Natural killer cell treated with Interleukin-12 subunit alpha and Interleukin-12 subunit beta and Interleukin-15 and Interleukin-18, amount 100 ng/mL, for 72 hours (primary cell): ENCODE results near the gene LDB2. TPM values are rescaled to one million over a fixed set of nuclear protein-coding genes. Genes with fewer than 3 reads are reported as not detected.

Source experiments
- ATAC-seq, 2 donors: fragments of 150-1000 bp; cut with Tn5 transposase in 1 of 2; sonication (Bioruptor Pico), chemical (Tn5 transposase) in 1 of 2; 2 replicates each; pipeline ENCODE4 v1.10.0; 2021
- DNase-seq: peaks from one replicate; pipeline ENCODE4 v3.0.0; 2022; ENCODE audit warnings: low spot score
- H3K27ac Mint-ChIP-seq, 2 donors: 1 replicate in 1 of 2; 2 replicates in 1 of 2; pipeline ENCODE4 v1.8.0; 2022; ENCODE audit warnings: mixed read lengths in 2 of 2, mild to moderate bottlenecking in 1 of 2, moderate library complexity in 1 of 2
- H3K27me3 Mint-ChIP-seq, 2 donors: 1 replicate in 1 of 2; 2 replicates in 1 of 2; pipeline ENCODE4 v1.8.0; 2022; ENCODE audit warnings: mixed read lengths in 2 of 2
- H3K36me3 Mint-ChIP-seq: one replicate; pipeline ENCODE4 v1.8.0; 2022; ENCODE audit warnings: mixed read lengths
- H3K4me1 Mint-ChIP-seq, 2 donors: 1 replicate in 1 of 2; 2 replicates in 1 of 2; pipeline ENCODE4 v1.8.0; 2022; ENCODE audit warnings: low read depth in 2 of 2, mixed read lengths in 2 of 2, mild to moderate bottlenecking in 1 of 2
- H3K4me3 Mint-ChIP-seq: one replicate; pipeline ENCODE4 v1.8.0; 2022; ENCODE audit warnings: mixed read lengths
- H3K9me3 Mint-ChIP-seq: 2 replicates; pipeline ENCODE4 v1.8.0; 2022; ENCODE audit warnings: mixed read lengths
- total RNA-seq, 2 donors: library from RNA; stranded (reverse); gene quantifications; one replicate each; pipeline ENCODE4 v1.2.3, GENCODE V29; 2022

The LDB2 gene
- total RNA-seq, 2 donors from 2014 or later: 0.64 to 1.4 TPM

DNA sequence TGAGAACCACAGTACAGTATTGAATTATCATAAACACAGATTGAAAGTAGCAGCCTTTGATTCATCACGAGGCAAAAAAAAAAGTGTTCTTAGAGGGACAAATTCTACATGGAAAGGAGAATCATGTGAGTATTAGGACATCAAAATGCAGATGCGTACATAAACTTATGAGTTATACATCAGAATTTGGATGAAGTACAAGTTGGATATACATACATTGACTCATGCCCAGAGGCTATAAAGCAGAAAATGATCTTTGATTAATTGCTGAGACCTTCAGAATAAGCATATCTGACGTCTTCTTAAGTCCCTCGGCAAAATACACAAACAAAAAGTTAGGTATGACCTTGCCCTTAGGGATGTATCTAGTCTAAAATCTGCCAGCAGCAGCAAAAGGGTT lies 206.4 kb downstream of the LDB2 start:
- Mint-ChIP-seq H3K27me3 (no peaks in the 10 kb centered on the region), H3K27ac (no peak overlapping the region), H3K9me3 (no peaks in the 10 kb centered on the region), H3K36me3 (no peaks in the 10 kb centered on the region), H3K4me1 (no peaks in the 10 kb centered on the region), H3K4me3 (no peak overlapping the region)
- DNase-seq: no peak
- no peak for ATAC-seq

DNA sequence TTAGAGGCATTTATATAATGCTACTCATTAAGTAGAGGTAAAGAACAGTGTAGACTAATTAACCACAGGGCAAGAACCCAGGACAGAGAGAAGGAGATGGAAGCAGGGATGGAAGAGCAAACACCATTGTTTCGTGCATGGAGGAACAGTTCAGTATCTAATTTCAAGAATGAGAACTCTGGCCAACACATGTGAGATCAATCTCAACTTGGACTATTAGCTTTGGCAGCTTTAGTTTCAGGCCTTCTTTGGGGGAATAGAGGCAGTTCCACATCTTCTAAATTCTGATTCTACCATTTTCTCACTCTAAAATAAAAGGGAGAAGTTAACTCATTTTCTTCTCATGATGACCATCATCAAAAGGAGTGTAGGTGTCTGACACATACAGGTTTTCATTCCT lies 207.0 kb downstream of the LDB2 start:
- H3K36me3 Mint-ChIP-seq: no peaks in the 10 kb centered on the region
- ATAC-seq: no peak

DNA sequence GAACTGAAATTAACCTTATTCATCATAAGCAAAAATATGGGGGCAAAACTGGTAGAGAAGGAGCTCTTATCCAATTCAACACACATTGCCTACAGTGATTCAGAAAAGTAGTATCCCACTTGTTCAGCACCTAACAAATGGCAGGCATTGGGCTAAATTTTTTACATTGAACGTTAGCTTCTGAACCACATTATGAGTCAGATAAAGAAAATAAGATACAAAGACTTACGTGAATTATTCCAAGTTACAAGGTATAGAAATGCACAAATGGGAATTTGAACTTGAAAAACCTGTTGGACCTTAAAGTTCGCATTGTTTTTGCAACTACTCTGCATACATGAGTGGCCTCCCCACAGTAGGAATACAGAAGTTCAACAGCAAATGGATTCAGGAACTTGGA lies 210.6 kb downstream of the LDB2 start:
- Mint-ChIP-seq H3K4me3 (no peak overlapping the region), H3K9me3 (no peaks in the 10 kb centered on the region), H3K36me3 (no peaks in the 10 kb centered on the region), H3K27me3 (no peaks in the 10 kb centered on the region), H3K27ac (no peak overlapping the region), H3K4me1 (no peaks in the 10 kb centered on the region)
- ATAC-seq (no peak), DNase-seq (no peak)

More for the DNA sequence above, 207.0 kb downstream of the LDB2 start:
- H3K9me3 Mint-ChIP-seq: no peaks in the 10 kb centered on the region
- H3K27ac Mint-ChIP-seq: no peak overlapping the region
- H3K4me3 Mint-ChIP-seq: no peak overlapping the region
- H3K4me1 Mint-ChIP-seq: no peaks in the 10 kb centered on the region
- no peak for DNase-seq
- no peaks in the 10 kb centered on the region for H3K27me3 Mint-ChIP-seq

DNA sequence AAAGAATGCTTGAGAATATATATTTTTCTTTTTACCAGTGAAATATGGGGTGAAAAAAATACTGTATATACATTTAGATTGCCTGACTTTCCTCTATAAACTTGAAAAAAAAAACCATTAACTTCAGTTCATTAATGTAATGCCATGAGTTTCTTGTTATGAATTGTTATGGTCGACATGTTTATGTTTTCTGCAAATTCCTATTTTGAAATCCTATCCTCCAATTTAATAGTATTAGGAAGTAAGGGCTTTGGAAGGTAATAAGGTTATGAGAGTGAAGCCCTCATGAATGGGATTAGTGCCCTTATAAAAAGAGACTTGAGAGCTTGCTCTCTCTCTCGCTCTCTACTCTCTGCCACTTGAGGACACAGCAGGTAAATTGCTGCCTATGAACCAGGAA lies 211.4 kb downstream of the LDB2 start:
- Mint-ChIP-seq H3K4me1 (no peaks in the 10 kb centered on the region), H3K27ac (no peak overlapping the region), H3K9me3 (no peaks in the 10 kb centered on the region), H3K4me3 (no peak overlapping the region), H3K27me3 (no peaks in the 10 kb centered on the region), H3K36me3 (no peaks in the 10 kb centered on the region)
- ATAC-seq: no peak
- no peak for DNase-seq

DNA sequence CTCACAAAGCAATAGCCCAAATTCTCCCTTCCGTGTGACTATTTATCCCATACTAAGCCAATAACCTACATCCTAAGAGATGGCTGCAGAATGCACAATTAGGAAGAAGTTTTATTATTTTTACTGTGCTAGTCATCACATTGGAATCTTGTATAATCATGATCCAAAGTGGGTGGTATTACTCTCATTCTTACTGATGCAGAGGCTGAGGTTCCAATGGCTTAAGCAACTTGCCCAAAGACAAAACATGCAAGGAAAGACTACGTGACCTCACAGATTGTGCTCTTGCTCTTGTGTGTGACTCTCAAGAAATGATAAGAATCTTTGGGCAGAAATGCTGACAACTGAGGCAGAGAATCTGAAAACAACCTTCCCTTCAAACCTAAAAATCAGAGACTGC lies 212.2 kb downstream of the LDB2 start:
- H3K9me3 Mint-ChIP-seq: no peaks in the 10 kb centered on the region
- H3K4me1 Mint-ChIP-seq: no peaks in the 10 kb centered on the region
- no peaks in the 10 kb centered on the region for H3K36me3 Mint-ChIP-seq
- DNase-seq (no peak), ATAC-seq (no peak)
- no peak overlapping the region for H3K27ac Mint-ChIP-seq
- no peak overlapping the region for H3K4me3 Mint-ChIP-seq
- H3K27me3 Mint-ChIP-seq: no peaks in the 10 kb centered on the region

DNA sequence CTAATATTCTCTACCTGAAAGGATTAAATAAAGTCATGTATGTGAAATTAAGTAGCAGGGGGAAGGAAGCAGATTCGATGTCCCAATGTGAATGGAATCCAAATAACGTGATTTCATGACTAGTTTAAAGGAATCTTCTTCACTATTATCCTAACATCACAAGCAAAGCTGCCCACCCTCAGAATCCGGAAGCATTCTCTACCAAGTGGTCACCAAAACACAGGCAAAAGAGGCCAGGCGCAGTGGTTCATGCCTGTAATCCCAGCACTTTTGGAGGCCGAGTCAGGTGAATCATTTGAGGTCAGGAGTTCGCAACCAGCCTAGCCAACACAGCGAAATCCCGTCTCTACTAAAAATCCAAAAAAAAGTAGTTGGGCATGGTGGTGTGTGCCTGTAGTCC lies 212.9 kb downstream of the LDB2 start:
- no peak overlapping the region for H3K4me3 Mint-ChIP-seq
- ATAC-seq: no peak
- H3K27ac Mint-ChIP-seq: no peak overlapping the region
- H3K4me1 Mint-ChIP-seq: no peaks in the 10 kb centered on the region
- H3K9me3 Mint-ChIP-seq: no peaks in the 10 kb centered on the region
- no peak for DNase-seq
- no peaks in the 10 kb centered on the region for H3K27me3 Mint-ChIP-seq
- H3K36me3 Mint-ChIP-seq: no peaks in the 10 kb centered on the region

DNA sequence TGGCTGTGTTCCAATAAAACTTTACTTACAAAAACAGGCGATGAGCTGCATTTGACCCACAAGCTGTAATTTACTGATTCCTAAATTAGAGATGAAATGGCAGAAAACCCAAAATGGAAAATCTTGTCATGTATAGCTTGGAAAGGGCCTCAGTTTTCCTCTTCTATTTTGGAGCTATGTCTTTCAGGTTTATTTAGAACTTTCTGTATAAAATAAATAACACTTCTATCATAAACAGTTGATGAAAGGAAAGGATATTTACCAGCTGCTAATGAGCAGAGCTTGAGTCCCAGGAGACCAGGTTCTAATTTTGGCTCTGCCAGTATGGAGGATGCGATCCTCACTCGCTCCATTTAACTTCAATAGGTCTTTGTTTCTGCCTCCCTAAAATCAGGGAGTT lies 213.5 kb downstream of the LDB2 start:
- Mint-ChIP-seq H3K36me3 (no peaks in the 10 kb centered on the region), H3K4me3 (no peak overlapping the region), H3K9me3 (no peaks in the 10 kb centered on the region), H3K27ac (no peak overlapping the region), H3K4me1 (no peaks in the 10 kb centered on the region), H3K27me3 (no peaks in the 10 kb centered on the region)
- ATAC-seq (no peak), DNase-seq (no peak)

DNA sequence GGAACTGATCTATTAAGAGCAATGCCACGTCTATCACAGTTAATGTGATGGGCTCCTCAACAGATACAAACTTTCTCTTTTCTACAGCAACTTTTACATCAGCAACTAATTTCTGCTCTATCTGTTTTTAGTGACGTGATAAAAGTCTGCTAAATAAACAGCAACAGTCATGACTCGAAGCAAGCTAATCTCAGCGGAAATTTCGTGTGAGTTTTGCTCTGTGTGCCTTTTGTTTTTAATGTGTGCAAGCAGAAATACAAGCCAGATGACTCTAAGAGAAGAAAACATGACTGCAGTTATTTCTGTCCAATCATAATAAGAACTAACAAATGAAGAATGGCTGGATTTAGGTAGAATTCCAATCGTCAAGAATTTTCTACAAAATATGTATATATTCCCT lies 214.3 kb downstream of the LDB2 start:
- Mint-ChIP-seq H3K4me3 (no peak overlapping the region), H3K9me3 (no peaks in the 10 kb centered on the region), H3K4me1 (no peaks in the 10 kb centered on the region), H3K27ac (no peak overlapping the region), H3K36me3 (no peaks in the 10 kb centered on the region), H3K27me3 (no peaks in the 10 kb centered on the region)
- DNase-seq (no peak), ATAC-seq (no peak)

DNA sequence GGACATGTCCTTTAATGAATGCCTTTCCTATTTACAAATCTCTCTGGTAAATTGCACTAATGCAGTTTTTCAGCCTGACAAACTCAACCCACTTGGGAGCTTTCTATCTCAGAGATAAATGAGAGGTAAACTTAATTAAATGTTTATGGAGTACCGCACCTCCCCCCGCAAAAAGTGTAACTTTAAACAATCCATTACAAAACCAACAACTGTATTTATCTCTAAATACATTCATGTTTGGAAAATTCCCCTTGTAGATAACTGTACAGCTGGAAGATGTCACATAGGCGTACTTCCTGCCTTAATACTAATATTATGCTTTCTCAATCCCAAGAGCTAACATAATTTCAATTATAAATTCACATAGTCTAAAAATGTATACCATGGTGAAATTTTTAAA lies 215.5 kb downstream of the LDB2 start:
- Mint-ChIP-seq H3K4me1 (no peaks in the 10 kb centered on the region), H3K27ac (no peak overlapping the region), H3K4me3 (no peak overlapping the region), H3K9me3 (no peaks in the 10 kb centered on the region), H3K27me3 (no peaks in the 10 kb centered on the region), H3K36me3 (no peaks in the 10 kb centered on the region)
- DNase-seq (no peak), ATAC-seq (no peak)

DNA sequence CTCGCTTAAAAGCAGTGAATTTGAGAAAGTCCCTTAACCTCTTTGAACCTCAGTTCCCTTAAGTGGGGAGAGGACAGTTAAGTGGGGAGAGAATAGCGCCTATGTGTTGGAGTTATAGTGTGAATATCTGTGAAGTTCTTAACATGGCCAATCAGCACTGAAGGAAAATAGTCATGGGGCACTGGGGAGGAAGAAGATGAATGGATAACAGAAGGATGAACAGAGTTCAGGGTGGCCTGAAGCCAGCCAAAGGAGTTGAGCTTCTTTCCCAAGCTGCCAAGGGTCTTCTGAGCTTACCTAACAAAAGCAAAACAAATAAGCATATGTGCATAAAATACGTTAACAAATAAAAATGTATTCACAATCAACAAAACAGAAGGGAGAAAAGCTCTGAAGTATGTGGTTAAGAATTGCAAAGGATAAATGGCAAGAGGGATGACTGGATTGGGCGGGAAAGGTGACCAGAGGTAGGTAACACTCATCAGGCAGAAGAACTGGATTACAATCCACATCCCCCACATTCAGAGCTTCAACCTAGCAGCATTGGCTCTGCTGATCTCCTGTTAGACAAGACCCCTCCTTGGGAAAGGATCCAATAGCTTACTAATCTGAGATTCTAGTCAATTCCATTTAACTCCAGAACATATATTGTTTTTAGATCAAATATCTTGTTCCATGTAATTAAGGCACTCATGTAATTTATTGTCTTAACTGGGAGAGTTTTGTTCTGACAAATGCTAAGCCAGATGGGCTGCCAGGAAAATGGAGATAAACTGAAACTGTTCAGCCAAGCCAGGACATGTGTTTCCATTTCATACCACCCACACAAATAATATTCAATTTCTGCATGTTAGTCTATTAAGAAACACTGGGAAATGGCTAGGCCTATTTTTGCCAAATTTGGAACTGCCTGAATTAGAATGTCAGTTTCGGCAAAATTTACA lies 221.2 kb downstream of the LDB2 start:
- Mint-ChIP-seq H3K4me1 (no peaks in the 10 kb centered on the region), H3K27me3 (no peaks in the 10 kb centered on the region), H3K27ac (no peak overlapping the region), H3K9me3 (no peaks in the 10 kb centered on the region), H3K36me3 (no peaks in the 10 kb centered on the region), H3K4me3 (no peak overlapping the region)
- DNase-seq: no peak
- no peak for ATAC-seq

DNA sequence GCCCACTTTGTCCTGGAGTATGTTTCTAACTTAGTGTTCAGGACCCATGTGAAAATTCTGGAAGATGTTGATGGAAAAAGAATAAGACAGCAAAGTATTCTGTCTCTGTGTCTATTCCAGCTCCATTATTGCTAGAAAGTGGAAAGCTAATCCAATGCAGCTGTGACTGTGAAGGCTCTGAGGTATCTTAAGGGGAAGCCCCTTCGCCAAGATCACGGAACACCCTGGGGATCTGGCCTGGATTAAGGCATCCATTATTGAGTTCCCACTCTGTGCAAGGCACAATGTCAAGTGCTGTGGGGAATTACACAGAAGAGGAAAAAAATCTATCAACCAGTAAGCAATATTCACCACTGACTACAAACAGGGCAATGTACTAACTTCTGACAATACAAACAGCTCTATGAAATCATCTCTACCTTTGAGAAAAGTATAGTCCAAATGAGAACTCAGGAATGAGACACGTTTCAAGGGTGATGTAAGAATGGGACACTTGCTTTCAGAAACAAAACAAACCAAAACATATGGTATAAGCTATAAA lies 222.1 kb downstream of the LDB2 start:
- H3K27me3 Mint-ChIP-seq: no peaks in the 10 kb centered on the region
- no peaks in the 10 kb centered on the region for H3K4me1 Mint-ChIP-seq
- H3K36me3 Mint-ChIP-seq: no peaks in the 10 kb centered on the region
- ATAC-seq (no peak), DNase-seq (no peak)
- no peak overlapping the region for H3K27ac Mint-ChIP-seq
- H3K9me3 Mint-ChIP-seq: no peaks in the 10 kb centered on the region
- no peak overlapping the region for H3K4me3 Mint-ChIP-seq

DNA sequence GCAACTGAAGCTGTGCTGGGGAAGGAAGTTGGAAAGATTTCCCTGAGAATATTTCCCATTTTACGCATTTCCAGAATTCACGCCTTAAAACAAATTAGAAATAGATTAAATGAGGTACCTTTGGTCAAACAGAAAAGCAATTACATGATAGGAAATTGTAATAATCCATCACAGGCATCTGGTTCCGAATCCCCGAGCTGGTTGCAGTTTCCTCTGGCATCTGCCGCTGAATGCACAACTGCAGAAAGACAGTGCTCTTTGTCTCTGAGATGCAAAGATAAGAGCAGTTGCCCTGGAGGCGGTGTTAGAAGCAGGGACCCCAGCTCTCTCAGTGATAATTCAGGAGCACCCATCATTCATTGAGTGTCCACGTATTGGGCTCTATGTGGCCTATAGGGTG lies 224.4 kb downstream of the LDB2 start:
- ATAC-seq: no peak
- no peak overlapping the region for H3K4me3 Mint-ChIP-seq
- no peaks in the 10 kb centered on the region for H3K9me3 Mint-ChIP-seq
- no peaks in the 10 kb centered on the region for H3K4me1 Mint-ChIP-seq
- no peak for DNase-seq
- no peaks in the 10 kb centered on the region for H3K36me3 Mint-ChIP-seq
- H3K27ac Mint-ChIP-seq: no peak overlapping the region
- no peaks in the 10 kb centered on the region for H3K27me3 Mint-ChIP-seq

DNA sequence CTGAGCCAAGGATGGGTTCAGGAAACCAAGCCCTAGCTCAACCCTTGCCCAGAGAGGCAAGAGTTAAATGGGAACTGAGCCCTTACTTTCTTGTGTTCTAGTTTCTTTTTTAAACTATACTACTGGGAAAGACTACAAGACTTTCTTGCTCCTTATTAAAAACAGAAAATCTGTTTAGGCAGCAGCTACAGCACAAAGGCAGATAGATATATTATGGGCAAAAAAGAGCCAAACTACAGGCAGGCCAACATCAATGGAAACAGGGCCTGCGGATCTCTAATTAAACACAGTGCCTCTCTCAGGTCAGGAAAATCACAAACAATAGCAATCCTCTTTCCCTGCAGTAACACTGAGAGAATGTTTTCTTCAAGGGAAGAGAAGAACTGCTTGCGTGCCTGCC lies 226.0 kb downstream of the LDB2 start:
- no peak overlapping the region for H3K27ac Mint-ChIP-seq
- H3K4me3 Mint-ChIP-seq: no peak overlapping the region
- no peaks in the 10 kb centered on the region for H3K36me3 Mint-ChIP-seq
- DNase-seq (no peak), ATAC-seq (no peak)
- no peaks in the 10 kb centered on the region for H3K4me1 Mint-ChIP-seq
- no peaks in the 10 kb centered on the region for H3K9me3 Mint-ChIP-seq
- no peaks in the 10 kb centered on the region for H3K27me3 Mint-ChIP-seq

DNA sequence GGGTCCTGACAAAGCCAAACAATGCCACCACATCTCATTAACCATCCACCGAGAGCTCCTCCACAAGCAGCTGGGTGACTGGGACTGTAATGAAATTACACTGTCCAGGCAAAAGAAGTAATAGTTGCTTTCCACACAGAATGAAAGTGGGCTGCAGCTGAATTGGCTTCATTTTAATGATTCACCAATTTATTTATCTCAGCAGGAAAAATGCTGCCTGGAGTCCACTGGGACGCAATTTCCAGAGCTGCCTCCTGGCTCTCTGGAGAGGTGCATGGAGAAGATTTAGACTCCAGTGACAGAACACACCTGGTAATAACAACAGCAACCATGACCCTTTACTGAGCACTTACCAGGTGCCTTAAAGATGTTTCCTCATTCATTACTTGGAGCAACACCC lies 226.7 kb downstream of the LDB2 start:
- DNase-seq (no peak), ATAC-seq (no peak)
- Mint-ChIP-seq H3K4me1 (no peaks in the 10 kb centered on the region), H3K27me3 (no peaks in the 10 kb centered on the region), H3K4me3 (no peak overlapping the region), H3K36me3 (no peaks in the 10 kb centered on the region), H3K9me3 (no peaks in the 10 kb centered on the region), H3K27ac (no peak overlapping the region)

DNA sequence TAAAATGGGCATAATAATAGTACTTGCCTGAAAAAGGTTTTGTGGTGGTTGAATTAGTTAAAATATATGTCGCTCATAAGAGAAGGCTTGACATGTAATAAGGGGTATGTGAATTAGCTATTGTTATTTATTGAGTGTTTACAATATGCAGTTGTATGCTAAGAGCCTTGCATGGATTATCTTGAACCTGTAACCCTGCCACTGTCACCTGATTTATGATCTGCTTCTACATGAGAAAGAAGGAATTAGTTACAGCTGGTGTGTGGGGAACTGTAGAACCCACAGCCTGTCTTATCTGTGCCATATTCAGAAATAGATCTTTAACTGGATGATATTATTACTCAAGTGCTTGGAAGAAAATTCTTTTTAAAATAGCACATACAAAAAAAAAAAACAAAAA lies 227.7 kb downstream of the LDB2 start:
- ATAC-seq: no peak
- H3K36me3 Mint-ChIP-seq: no peaks in the 10 kb centered on the region

More for the DNA sequence above, 227.7 kb downstream of the LDB2 start:
- Mint-ChIP-seq H3K27ac (no peak overlapping the region), H3K27me3 (no peaks in the 10 kb centered on the region), H3K9me3 (no peaks in the 10 kb centered on the region), H3K4me1 (no peaks in the 10 kb centered on the region), H3K4me3 (no peak overlapping the region)
- DNase-seq: no peak
